ENCODE data around the gene CYP4F12.
"Not testable (repeated sequence)": the region's sequence is repeated elsewhere in the genome, so short reads cannot be mapped to it uniquely, and the experiment has no call there.

The CYP4F12 gene

GRCh38 chr19:15650123-15650522, 22.8 kb upstream of the CYP4F12 start:
- H3K4me1 ChIP-seq (ENCODE audit: control insufficient read depth in 1 of 2, insufficient read depth in 2 of 2, low read length in 2 of 2); H3K9ac ChIP-seq (ENCODE audit: low read depth in 1 of 2, low read length in 2 of 2); H3K27ac ChIP-seq (ENCODE audit: low read depth, low read length); H3K9me3 ChIP-seq (ENCODE audit: control insufficient read depth in 1 of 2, low read length in 2 of 2); H3K36me3 ChIP-seq (ENCODE audit: control insufficient read depth in 1 of 2, insufficient read depth in 2 of 2, low read length in 2 of 2); H3K27me3 ChIP-seq (ENCODE audit: control insufficient read depth in 1 of 2, insufficient read depth in 2 of 2, low read length in 2 of 2); H3K4me3 ChIP-seq (ENCODE audit: low read depth in 1 of 2, low read length in 2 of 2): not testable (repeated sequence)

GRCh38 chr19:15651791-15652190, 21.1 kb upstream of the CYP4F12 start:
- Histone ChIP-seq H3K4me3 (ENCODE audit: low read depth in 1 of 2, low read length in 2 of 2) (no peak overlapping the region), H3K27me3 (ENCODE audit: control insufficient read depth in 1 of 2, insufficient read depth in 2 of 2, low read length in 2 of 2) (no peaks in the 10 kb centered on the region), H3K9ac (ENCODE audit: low read depth in 1 of 2, low read length in 2 of 2) (no peak overlapping the region), H3K9me3 (ENCODE audit: control insufficient read depth in 1 of 2, low read length in 2 of 2) (peaks cover 0 to 3% of the 10 kb centered on the region in 2 donors), H3K4me1 (ENCODE audit: control insufficient read depth in 1 of 2, insufficient read depth in 2 of 2, low read length in 2 of 2) (no peaks in the 10 kb centered on the region), H3K27ac (ENCODE audit: low read depth, low read length) (no peak overlapping the region), H3K36me3 (ENCODE audit: control insufficient read depth in 1 of 2, insufficient read depth in 2 of 2, low read length in 2 of 2) (no peaks in the 10 kb centered on the region)

DNA sequence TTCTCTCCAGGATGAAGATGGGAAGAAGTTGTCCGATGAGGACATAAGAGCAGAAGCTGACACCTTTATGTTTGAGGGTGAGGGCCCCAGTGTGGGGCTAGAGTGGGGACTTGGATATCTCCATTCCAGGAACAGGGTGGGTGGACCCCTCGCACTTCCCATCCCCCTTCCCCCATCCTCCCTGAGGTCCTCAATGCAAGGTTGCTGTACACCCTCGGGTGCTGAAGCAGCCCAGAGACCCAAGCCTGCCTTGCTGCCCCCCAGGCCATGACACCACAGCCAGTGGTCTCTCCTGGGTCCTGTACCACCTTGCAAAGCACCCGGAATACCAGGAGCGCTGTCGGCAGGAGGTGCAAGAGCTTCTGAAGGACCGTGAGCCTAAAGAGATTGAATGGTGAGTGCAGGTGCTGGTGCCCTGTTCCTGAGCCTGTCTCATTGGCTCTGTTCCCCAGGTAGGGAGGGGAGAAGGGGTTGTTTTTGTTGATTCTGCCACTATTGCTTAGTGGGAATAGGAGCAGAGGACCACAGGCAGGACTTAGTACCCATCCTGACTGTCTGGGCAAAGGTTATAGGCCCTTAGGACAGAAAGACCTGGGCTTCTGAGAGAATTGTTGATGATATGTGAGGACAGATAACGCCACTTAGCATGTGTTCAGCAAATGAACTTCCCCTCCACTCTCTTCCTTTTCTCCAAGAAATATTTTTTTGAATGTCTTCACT, 20.2 kb upstream of the CYP4F12 start:
- H3K27me3 ChIP-seq (ENCODE audit: control insufficient read depth in 1 of 2, insufficient read depth in 2 of 2, low read length in 2 of 2) = no peaks in the 10 kb centered on the region
- no peak overlapping the region for H3K4me3 ChIP-seq (ENCODE audit: low read depth in 1 of 2, low read length in 2 of 2)
- no peaks in the 10 kb centered on the region for H3K36me3 ChIP-seq (ENCODE audit: control insufficient read depth in 1 of 2, insufficient read depth in 2 of 2, low read length in 2 of 2)
- peaks cover 0 to under 1% of the 10 kb centered on the region in 2 donors for H3K9me3 ChIP-seq (ENCODE audit: control insufficient read depth in 1 of 2, low read length in 2 of 2)
- H3K9ac ChIP-seq (ENCODE audit: low read depth in 1 of 2, low read length in 2 of 2) = no peak overlapping the region
- H3K4me1 ChIP-seq (ENCODE audit: control insufficient read depth in 1 of 2, insufficient read depth in 2 of 2, low read length in 2 of 2) = no peaks in the 10 kb centered on the region
- H3K27ac ChIP-seq (ENCODE audit: low read depth, low read length) = no peak overlapping the region

DNA sequence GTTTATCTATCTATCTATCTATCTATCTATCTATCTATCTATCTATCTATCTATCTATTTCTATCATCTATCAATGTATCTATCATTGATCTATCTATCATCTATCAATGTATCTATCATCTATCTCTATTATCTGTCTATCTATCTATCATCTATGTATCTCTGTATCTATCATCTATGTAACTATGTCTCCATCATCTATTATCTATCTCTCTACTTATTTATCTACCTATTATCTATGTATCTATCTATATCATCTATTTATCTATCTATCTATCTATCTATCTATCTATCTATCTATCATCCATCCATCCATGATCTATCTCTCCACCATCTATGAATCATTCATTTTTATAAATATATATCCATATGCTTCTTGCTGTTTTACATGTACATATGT, 16.4 kb upstream of the CYP4F12 start:
- no peaks in the 10 kb centered on the region for H3K4me1 ChIP-seq (ENCODE audit: control insufficient read depth in 1 of 2, insufficient read depth in 2 of 2, low read length in 2 of 2)
- H3K9ac ChIP-seq (ENCODE audit: low read depth in 1 of 2, low read length in 2 of 2) = no peak overlapping the region
- no peak overlapping the region for H3K27ac ChIP-seq (ENCODE audit: low read depth, low read length)
- H3K36me3 ChIP-seq (ENCODE audit: control insufficient read depth in 1 of 2, insufficient read depth in 2 of 2, low read length in 2 of 2) = no peaks in the 10 kb centered on the region
- H3K27me3 ChIP-seq (ENCODE audit: control insufficient read depth in 1 of 2, insufficient read depth in 2 of 2, low read length in 2 of 2) = no peaks in the 10 kb centered on the region
- no peak overlapping the region for H3K4me3 ChIP-seq (ENCODE audit: low read depth in 1 of 2, low read length in 2 of 2)
- H3K9me3 ChIP-seq (ENCODE audit: control insufficient read depth in 1 of 2, low read length in 2 of 2) = no peaks in the 10 kb centered on the region

GRCh38 chr19:15663247-15663646, 9.6 kb upstream of the CYP4F12 start:
- no peak overlapping the region for H3K9ac ChIP-seq (ENCODE audit: low read depth in 1 of 2, low read length in 2 of 2)
- H3K27me3 ChIP-seq (ENCODE audit: control insufficient read depth in 1 of 2, insufficient read depth in 2 of 2, low read length in 2 of 2) = no peaks in the 10 kb centered on the region
- no peaks in the 10 kb centered on the region for H3K36me3 ChIP-seq (ENCODE audit: control insufficient read depth in 1 of 2, insufficient read depth in 2 of 2, low read length in 2 of 2)
- H3K27ac ChIP-seq (ENCODE audit: low read depth, low read length) = no peak overlapping the region
- peaks cover 7 to 9% of the 10 kb centered on the region in 2 donors for H3K4me1 ChIP-seq (ENCODE audit: control insufficient read depth in 1 of 2, insufficient read depth in 2 of 2, low read length in 2 of 2)
- H3K4me3 ChIP-seq (ENCODE audit: low read depth in 1 of 2, low read length in 2 of 2) = no peak overlapping the region
- H3K9me3 ChIP-seq (ENCODE audit: control insufficient read depth in 1 of 2, low read length in 2 of 2) = no peaks in the 10 kb centered on the region

GRCh38 chr19:15666186-15666585, 6.7 kb upstream of the CYP4F12 start:
- peaks cover 7 to 9% of the 10 kb centered on the region in 2 donors for H3K4me1 ChIP-seq (ENCODE audit: control insufficient read depth in 1 of 2, insufficient read depth in 2 of 2, low read length in 2 of 2)
- H3K27me3 ChIP-seq (ENCODE audit: control insufficient read depth in 1 of 2, insufficient read depth in 2 of 2, low read length in 2 of 2) = no peaks in the 10 kb centered on the region
- H3K27ac ChIP-seq (ENCODE audit: low read depth, low read length) = no peak overlapping the region

DNA sequence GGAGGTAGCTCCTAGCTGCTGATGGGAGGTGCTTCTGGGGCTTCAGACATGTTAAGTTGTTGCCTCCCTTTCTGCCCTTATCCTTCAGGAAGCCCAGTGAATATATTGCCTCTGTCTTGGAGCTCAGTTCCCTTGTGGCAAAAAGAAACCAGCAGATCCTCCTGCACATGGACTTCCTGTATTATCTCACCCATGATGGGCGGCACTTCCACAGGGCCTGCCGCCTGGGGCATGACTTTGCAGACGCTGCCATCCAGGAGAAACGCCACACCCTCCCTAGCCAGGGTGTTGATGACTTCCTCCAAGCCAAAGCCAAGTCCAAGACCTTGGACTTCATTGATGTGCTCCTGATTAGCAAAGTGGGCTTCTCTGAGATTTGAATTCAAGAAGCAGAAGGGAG, 6.0 kb upstream of the CYP4F12 start:
- H3K36me3 ChIP-seq (ENCODE audit: control insufficient read depth in 1 of 2, insufficient read depth in 2 of 2, low read length in 2 of 2) = no peaks in the 10 kb centered on the region
- H3K27me3 ChIP-seq (ENCODE audit: control insufficient read depth in 1 of 2, insufficient read depth in 2 of 2, low read length in 2 of 2) = no peaks in the 10 kb centered on the region
- H3K9ac ChIP-seq (ENCODE audit: low read depth in 1 of 2, low read length in 2 of 2) = no peak overlapping the region
- H3K4me3 ChIP-seq (ENCODE audit: low read depth in 1 of 2, low read length in 2 of 2) = no peak overlapping the region
- no peaks in the 10 kb centered on the region for H3K9me3 ChIP-seq (ENCODE audit: control insufficient read depth in 1 of 2, low read length in 2 of 2)
- H3K27ac ChIP-seq (ENCODE audit: low read depth, low read length) = no peak overlapping the region
- peaks cover 8 to 10% of the 10 kb centered on the region in 2 donors for H3K4me1 ChIP-seq (ENCODE audit: control insufficient read depth in 1 of 2, insufficient read depth in 2 of 2, low read length in 2 of 2)

More at GRCh38 chr19:15666186-15666585, 6.7 kb upstream of the CYP4F12 start:
- H3K9me3 ChIP-seq (ENCODE audit: control insufficient read depth in 1 of 2, low read length in 2 of 2) = no peaks in the 10 kb centered on the region
- H3K36me3 ChIP-seq (ENCODE audit: control insufficient read depth in 1 of 2, insufficient read depth in 2 of 2, low read length in 2 of 2) = no peaks in the 10 kb centered on the region
- no peak overlapping the region for H3K4me3 ChIP-seq (ENCODE audit: low read depth in 1 of 2, low read length in 2 of 2)
- H3K9ac ChIP-seq (ENCODE audit: low read depth in 1 of 2, low read length in 2 of 2) = no peak overlapping the region

GRCh38 chr19:15669440-15669839, 3.4 kb upstream of the CYP4F12 start:
- no peaks in the 10 kb centered on the region for H3K36me3 ChIP-seq (ENCODE audit: control insufficient read depth in 1 of 2, insufficient read depth in 2 of 2, low read length in 2 of 2)
- no peaks in the 10 kb centered on the region for H3K27me3 ChIP-seq (ENCODE audit: control insufficient read depth in 1 of 2, insufficient read depth in 2 of 2, low read length in 2 of 2)
- H3K4me1 ChIP-seq (ENCODE audit: control insufficient read depth in 1 of 2, insufficient read depth in 2 of 2, low read length in 2 of 2) = peaks cover 14 to 25% of the 10 kb centered on the region in 2 donors
- H3K9ac ChIP-seq (ENCODE audit: low read depth in 1 of 2, low read length in 2 of 2) = no peak overlapping the region
- H3K27ac ChIP-seq (ENCODE audit: low read depth, low read length) = no peak overlapping the region
- H3K9me3 ChIP-seq (ENCODE audit: control insufficient read depth in 1 of 2, low read length in 2 of 2) = no peaks in the 10 kb centered on the region
- no peak overlapping the region for H3K4me3 ChIP-seq (ENCODE audit: low read depth in 1 of 2, low read length in 2 of 2)

- H3K27ac ChIP-seq (ENCODE audit: low read depth, low read length) = no peak overlapping the region
- no peaks in the 10 kb centered on the region for H3K9me3 ChIP-seq (ENCODE audit: control insufficient read depth in 1 of 2, low read length in 2 of 2)
- H3K4me1 ChIP-seq (ENCODE audit: control insufficient read depth in 1 of 2, insufficient read depth in 2 of 2, low read length in 2 of 2) = peaks cover 14 to 29% of the 10 kb centered on the region in 2 donors
- no peak overlapping the region for H3K9ac ChIP-seq (ENCODE audit: low read depth in 1 of 2, low read length in 2 of 2)
- no peaks in the 10 kb centered on the region for H3K27me3 ChIP-seq (ENCODE audit: control insufficient read depth in 1 of 2, insufficient read depth in 2 of 2, low read length in 2 of 2)
- H3K4me3 ChIP-seq (ENCODE audit: low read depth in 1 of 2, low read length in 2 of 2) = no peak overlapping the region
- H3K36me3 ChIP-seq (ENCODE audit: control insufficient read depth in 1 of 2, insufficient read depth in 2 of 2, low read length in 2 of 2) = no peaks in the 10 kb centered on the region
These were observed 3.0 kb upstream of the CYP4F12 start for GRCh38 chr19:15669891-15670290.

DNA sequence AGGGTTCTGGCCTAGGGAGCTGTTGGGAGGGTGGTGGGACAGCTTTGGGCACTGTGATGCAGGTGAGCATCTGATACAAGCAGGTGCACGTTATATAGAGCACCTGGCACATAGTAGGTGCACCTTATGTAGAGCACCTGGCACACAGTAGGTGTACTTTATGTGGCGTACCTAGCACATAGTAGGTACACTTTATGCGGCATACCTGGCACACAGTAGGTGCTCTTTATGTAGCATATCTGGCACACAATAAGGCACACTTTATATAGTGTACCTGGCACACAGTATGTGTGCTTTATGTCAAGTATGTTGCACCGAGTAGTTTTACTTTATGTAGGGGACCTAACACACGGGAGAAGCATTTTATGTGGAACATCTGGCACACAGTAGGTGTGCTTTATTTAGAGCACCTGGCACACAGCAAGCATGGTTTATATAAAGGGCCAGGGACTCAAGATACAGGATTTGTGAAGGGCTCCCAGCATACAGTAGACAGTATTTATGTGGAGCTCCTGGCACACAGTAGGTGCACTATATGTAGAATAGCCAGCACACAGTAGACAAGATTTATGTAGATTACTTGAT, 1.6 kb upstream of the CYP4F12 start:
- Histone ChIP-seq H3K9me3 (ENCODE audit: control insufficient read depth in 1 of 2, low read length in 2 of 2) (no peaks in the 10 kb centered on the region), H3K9ac (ENCODE audit: low read depth in 1 of 2, low read length in 2 of 2) (no peak overlapping the region), H3K36me3 (ENCODE audit: control insufficient read depth in 1 of 2, insufficient read depth in 2 of 2, low read length in 2 of 2) (peaks cover 0 to 3% of the 10 kb centered on the region in 2 donors), H3K4me1 (ENCODE audit: control insufficient read depth in 1 of 2, insufficient read depth in 2 of 2, low read length in 2 of 2) (peaks cover 14 to 37% of the 10 kb centered on the region in 2 donors), H3K27me3 (ENCODE audit: control insufficient read depth in 1 of 2, insufficient read depth in 2 of 2, low read length in 2 of 2) (no peaks in the 10 kb centered on the region), H3K4me3 (ENCODE audit: low read depth in 1 of 2, low read length in 2 of 2) (no peak overlapping the region), H3K27ac (ENCODE audit: low read depth, low read length) (no peak overlapping the region)

Measured in duodenal mucosa (tissue), 2 donors.